Astrocyte (in vitro differentiated cells and primary cell): ENCODE measurements around the gene SOX1.

Experiments
- CTCF ChIP-seq: IDR thresholded peaks from 2 replicates; pipeline ENCODE4 v1.5.1; 2011; ENCODE audit warnings: low read depth, mild to moderate bottlenecking, inconsistent platforms, low read length, moderate library complexity; ENCODE audit not compliant: insufficient read depth
- EZH2 ChIP-seq: IDR thresholded peaks from 2 replicates; pipeline ENCODE4 v1.6.1; 2012; ENCODE audit warnings: mild to moderate bottlenecking, low read length, inconsistent platforms; ENCODE audit not compliant: insufficient read depth

GRCh38 chr13:112053167-112053743, 13.7 kb upstream of the SOX1 start:
- TF ChIP-seq EZH2 (no peak), CTCF (no peak)
